ENCODE data around the gene ZNF488.

The ZNF488 gene

DNA sequence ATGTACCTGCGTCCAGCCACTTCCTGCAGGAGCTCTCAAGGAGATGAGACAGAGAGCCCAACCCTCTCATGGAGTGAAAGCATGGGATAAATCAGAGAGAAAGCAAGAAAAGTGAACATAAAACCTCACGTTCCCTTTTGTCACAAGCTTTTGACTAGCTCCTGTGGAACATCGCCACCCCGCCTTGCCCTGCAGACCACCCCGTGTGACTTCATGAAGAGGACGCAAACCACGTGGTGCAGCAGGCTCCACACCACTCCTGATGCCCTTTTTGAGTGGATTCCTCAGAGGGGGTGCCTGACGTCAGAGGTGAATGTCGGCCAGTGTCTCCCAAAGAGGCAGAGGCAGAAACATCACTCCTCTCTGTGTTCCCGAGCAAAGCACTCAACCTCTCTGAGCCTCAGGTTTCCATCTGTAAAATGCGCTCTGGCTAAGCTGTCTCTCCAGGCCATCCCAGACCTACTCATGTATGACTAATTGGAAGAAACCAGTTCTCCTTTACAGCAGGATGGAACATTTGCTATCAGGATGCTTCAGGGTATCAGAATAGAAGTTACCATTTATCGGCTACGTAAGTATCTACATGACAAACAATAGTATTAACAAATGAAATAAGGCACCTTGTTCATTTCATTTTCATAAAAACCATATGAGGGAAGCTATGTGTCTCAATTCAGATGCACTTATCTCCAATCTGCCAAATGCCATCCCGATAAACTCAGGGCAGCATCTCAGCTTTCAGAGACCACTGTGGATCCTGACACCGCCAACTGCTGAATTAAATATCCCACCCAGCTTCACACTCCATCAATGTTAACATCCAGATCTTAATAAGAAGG, 5.3 kb downstream of the ZNF488 start:
- H3K9ac ChIP-seq, result no peak overlapping the region
- no peaks in the 10 kb centered on the region for H3K4me1 ChIP-seq
- H3K4me2 ChIP-seq (ENCODE audit: low read length), result no peak overlapping the region
- H3K4me3 ChIP-seq (ENCODE audit: low read depth, low read length), result no peak overlapping the region
- no peaks in the 10 kb centered on the region for H3K36me3 ChIP-seq (ENCODE audit: control insufficient read depth, insufficient read depth, low read length)
- no peak overlapping the region for H2AFZ ChIP-seq
- peaks cover 5% of the 10 kb centered on the region for H3K27me3 ChIP-seq (ENCODE audit: control insufficient read depth, insufficient read depth, low read length)
- no peaks in the 10 kb centered on the region for H3K9me3 ChIP-seq (ENCODE audit: control insufficient read depth, low read length)
- no peaks in the 10 kb centered on the region for H3K79me2 ChIP-seq
- no peak overlapping the region for H3K27ac ChIP-seq
- TF ChIP-seq, protein P1, sequence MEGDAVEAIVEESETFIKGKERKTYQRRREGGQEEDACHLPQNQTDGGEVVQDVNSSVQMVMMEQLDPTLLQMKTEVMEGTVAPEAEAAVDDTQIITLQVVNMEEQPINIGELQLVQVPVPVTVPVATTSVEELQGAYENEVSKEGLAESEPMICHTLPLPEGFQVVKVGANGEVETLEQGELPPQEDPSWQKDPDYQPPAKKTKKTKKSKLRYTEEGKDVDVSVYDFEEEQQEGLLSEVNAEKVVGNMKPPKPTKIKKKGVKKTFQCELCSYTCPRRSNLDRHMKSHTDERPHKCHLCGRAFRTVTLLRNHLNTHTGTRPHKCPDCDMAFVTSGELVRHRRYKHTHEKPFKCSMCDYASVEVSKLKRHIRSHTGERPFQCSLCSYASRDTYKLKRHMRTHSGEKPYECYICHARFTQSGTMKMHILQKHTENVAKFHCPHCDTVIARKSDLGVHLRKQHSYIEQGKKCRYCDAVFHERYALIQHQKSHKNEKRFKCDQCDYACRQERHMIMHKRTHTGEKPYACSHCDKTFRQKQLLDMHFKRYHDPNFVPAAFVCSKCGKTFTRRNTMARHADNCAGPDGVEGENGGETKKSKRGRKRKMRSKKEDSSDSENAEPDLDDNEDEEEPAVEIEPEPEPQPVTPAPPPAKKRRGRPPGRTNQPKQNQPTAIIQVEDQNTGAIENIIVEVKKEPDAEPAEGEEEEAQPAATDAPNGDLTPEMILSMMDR (IDR thresholded peaks at IDR 0.05), result no peak

DNA sequence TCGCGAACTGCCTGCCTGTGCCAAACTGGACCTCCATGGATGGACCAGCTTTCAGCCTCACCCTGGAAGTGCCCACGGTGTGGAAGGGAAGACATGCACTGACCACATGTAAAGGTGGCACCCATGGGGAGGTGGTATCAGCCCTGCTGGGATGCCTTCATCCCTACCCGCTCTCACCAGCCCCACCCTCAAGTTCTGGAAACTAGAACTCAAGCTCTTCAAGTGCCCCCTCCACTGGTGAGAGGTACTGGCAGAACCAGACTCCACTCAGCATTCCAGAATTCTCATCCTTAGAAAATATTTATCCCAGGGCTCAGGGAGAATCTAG, 5.9 kb downstream of the ZNF488 start:
- TF ChIP-seq, protein P1 (IDR thresholded peaks at IDR 0.05), result no peak
- Histone ChIP-seq H3K79me2 (no peaks in the 10 kb centered on the region), H3K9ac (no peak overlapping the region), H3K4me1 (no peaks in the 10 kb centered on the region), H3K4me2 (ENCODE audit: low read length) (no peak overlapping the region), H3K27me3 (ENCODE audit: control insufficient read depth, insufficient read depth, low read length) (peaks cover 5% of the 10 kb centered on the region), H3K9me3 (ENCODE audit: control insufficient read depth, low read length) (no peaks in the 10 kb centered on the region), H3K4me3 (ENCODE audit: low read depth, low read length) (no peak overlapping the region), H2AFZ (no peak overlapping the region), H3K36me3 (ENCODE audit: control insufficient read depth, insufficient read depth, low read length) (no peaks in the 10 kb centered on the region), H3K27ac (no peak overlapping the region)

DNA sequence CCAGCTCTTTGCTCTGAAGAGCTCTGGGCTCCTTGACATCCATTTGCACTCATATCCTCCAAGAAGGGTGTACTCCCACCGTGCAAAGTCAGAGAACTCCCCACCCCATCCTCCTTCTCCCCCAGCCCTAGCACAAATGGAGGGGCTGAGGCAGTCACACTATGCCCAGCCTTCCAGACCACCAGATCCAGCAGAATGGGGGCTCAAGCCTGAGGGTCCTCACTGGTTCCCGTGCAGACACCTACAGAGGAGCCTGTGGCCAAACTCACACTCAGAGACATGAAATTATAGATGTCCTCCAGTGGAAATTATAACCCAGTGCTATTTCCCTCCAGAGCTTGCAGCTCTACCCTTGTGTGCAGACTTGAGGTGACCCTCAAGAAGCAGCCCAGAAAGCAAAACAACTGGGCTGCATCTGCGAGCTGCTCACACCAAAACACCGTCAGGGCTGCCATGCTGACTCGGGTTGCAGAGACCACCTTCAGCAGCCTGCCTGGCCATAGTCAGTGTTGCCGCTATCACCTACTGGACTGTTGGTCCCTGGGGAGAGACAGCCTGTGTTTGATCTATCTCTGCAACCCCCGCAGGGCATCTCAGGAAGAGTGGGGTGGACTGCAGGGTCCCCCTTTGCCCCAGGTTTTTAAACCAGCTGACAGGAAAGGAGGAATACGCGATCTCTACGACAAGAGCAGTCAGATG, 7.4 kb downstream of the ZNF488 start:
- no peak overlapping the region for H3K27ac ChIP-seq
- H3K79me2 ChIP-seq, result no peaks in the 10 kb centered on the region
- no peaks in the 10 kb centered on the region for H3K36me3 ChIP-seq (ENCODE audit: control insufficient read depth, insufficient read depth, low read length)
- H3K4me1 ChIP-seq, result no peaks in the 10 kb centered on the region
- peaks cover 5% of the 10 kb centered on the region for H3K27me3 ChIP-seq (ENCODE audit: control insufficient read depth, insufficient read depth, low read length)
- H3K9me3 ChIP-seq (ENCODE audit: control insufficient read depth, low read length), result no peaks in the 10 kb centered on the region
- TF ChIP-seq, protein P1 (IDR thresholded peaks at IDR 0.05), result no peak
- H3K9ac ChIP-seq, result no peak overlapping the region
- H3K4me3 ChIP-seq (ENCODE audit: low read depth, low read length), result no peak overlapping the region
- H2AFZ ChIP-seq, result no peak overlapping the region
- H3K4me2 ChIP-seq (ENCODE audit: low read length), result no peak overlapping the region

DNA sequence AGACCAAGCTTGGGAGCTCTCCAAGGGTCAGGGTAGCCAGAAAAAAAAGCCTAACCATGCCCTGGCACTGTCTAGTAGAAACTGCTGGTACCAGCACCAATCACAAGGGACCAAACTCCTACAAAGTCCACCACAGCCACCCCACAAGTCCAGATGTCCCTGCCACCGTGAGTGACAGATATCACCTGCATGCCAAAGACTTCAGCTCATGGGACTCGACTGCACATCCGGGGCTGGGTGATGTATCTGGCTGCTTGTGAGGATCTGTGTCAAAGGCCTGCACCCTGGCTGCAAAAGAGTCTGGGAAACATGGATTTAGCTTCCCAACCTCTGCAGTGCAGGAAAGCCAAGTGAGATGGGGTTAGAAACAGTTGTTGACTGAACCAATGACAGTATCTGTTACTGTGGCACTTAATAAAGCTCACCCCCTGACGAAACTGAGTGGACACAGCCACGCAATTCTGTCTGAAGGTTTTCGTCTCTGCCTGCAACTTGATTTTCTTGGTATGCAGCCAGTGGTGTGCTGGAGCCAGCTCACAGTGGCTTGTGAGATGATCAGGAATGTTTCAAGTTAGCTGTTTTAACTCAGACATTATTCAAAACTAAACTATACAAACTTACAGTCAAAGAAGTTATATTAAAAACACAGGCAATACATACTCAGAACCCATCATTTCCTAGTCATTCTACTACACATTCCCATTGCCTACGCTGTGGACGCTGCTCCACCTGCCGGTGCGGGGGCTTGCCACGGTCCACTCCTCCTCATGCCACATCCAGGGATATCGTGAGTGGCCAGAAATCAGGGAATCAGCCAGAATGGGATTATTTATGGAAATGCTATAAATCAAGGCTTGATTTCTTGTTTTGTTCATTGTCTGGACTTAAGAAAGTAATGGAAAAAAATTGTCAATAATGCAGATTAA, 9.2 kb downstream of the ZNF488 start:
- H3K9me3 ChIP-seq (ENCODE audit: control insufficient read depth, low read length), result no peaks in the 10 kb centered on the region
- H3K9ac ChIP-seq, result no peak overlapping the region
- no peaks in the 10 kb centered on the region for H3K79me2 ChIP-seq
- H3K27me3 ChIP-seq (ENCODE audit: control insufficient read depth, insufficient read depth, low read length), result peaks cover 5% of the 10 kb centered on the region
- H3K4me1 ChIP-seq, result no peaks in the 10 kb centered on the region
- no peaks in the 10 kb centered on the region for H3K36me3 ChIP-seq (ENCODE audit: control insufficient read depth, insufficient read depth, low read length)
- H3K4me3 ChIP-seq (ENCODE audit: low read depth, low read length), result no peak overlapping the region
- TF ChIP-seq, protein P1 (IDR thresholded peaks at IDR 0.05), result no peak
- no peak overlapping the region for H3K4me2 ChIP-seq (ENCODE audit: low read length)
- no peak overlapping the region for H3K27ac ChIP-seq
- no peak overlapping the region for H2AFZ ChIP-seq

All from parathyroid adenoma (tissue), 2 donors.